Astrocyte (in vitro differentiated cells and primary cell): ENCODE data around the gene CLMP.

Experiments
- CTCF ChIP-seq: IDR thresholded peaks from 2 replicates; pipeline ENCODE4 v1.5.1; 2011; ENCODE audit warnings: low read depth, mild to moderate bottlenecking, inconsistent platforms, low read length, moderate library complexity; ENCODE audit not compliant: insufficient read depth
- EZH2 ChIP-seq: IDR thresholded peaks from 2 replicates; pipeline ENCODE4 v1.6.1; 2012; ENCODE audit warnings: mild to moderate bottlenecking, low read length, inconsistent platforms; ENCODE audit not compliant: insufficient read depth

- TF ChIP-seq CTCF (no peak), EZH2 (no peak)
Measured at GRCh38 chr11:123030517-123030916, 164.5 kb downstream of the CLMP start.
